ENCODE data around the gene RASAL1. TPM values are rescaled to one million over a fixed set of nuclear protein-coding genes. Genes with fewer than 3 reads are reported as not detected.

Gene RASAL1
- total and polyA plus RNA-seq, 10 donors: 0.13 to 1.7 (median 0.62) TPM; not detected in 2

- TF ChIP-seq CTCF (IDR thresholded peaks at IDR 0.05 in 8 of 11, conservative IDR thresholded peaks at IDR 0.05 in 3 of 11): no peak
- no peak for TF ChIP-seq POLR2AphosphoS5 (IDR thresholded peaks at IDR 0.05)
- TF ChIP-seq POLR2A (IDR thresholded peaks at IDR 0.05): no peak
- Histone ChIP-seq H3K9me3 (no peaks in the 10 kb centered on the region), H3K4me1 (peaks cover 0 to 30% (median 20%) of the 10 kb centered on the region in 6 donors), H3K4me3 (no peak overlapping the region), H3K36me3 (peaks cover 22 to 100% (median 96%) of the 10 kb centered on the region in 6 donors), H3K27ac (no peak overlapping the region), H3K27me3 (replicated peaks in 1 of 7) (no peaks in the 10 kb centered on the region)
- intact Hi-C loops (cut with DNase I; ENCODE audit: low total_unique reads): loop anchor here (5.0 kb wide), 1 partner anchor 124 kb away; no protein-coding TSS in a partner anchor
- DNase-seq: no peak
- 77 to 93% (median 85%) methylated on average over 9 of the region's 9 CpGs for WGBS, 5 donors
Observed at GRCh38 chr12:113171543-113171942, 36.0 kb upstream of the RASAL1 start.

- TF ChIP-seq CTCF (IDR thresholded peaks at IDR 0.05 in 8 of 11, conservative IDR thresholded peaks at IDR 0.05 in 3 of 11) (no peak), POLR2A (IDR thresholded peaks at IDR 0.05) (no peak), POLR2AphosphoS5 (IDR thresholded peaks at IDR 0.05) (no peak)
- intact Hi-C loops (cut with DNase I; ENCODE audit: low total_unique reads): loop anchor here (5.0 kb wide), 1 partner anchor 124 kb away; no protein-coding TSS in a partner anchor
- Histone ChIP-seq H3K36me3 (peaks cover 22 to 100% (median 96%) of the 10 kb centered on the region in 6 donors), H3K27me3 (replicated peaks in 1 of 7) (no peaks in the 10 kb centered on the region), H3K9me3 (no peaks in the 10 kb centered on the region), H3K4me1 (peaks cover 0 to 30% (median 20%) of the 10 kb centered on the region in 6 donors), H3K4me3 (no peak overlapping the region), H3K27ac (no peak overlapping the region)
- no peak for DNase-seq
- WGBS, 5 donors: 51 to 81% (median 76%) methylated on average over 4 of the region's 4 CpGs
Observed at GRCh38 chr12:113170926-113171325, 35.4 kb upstream of the RASAL1 start.

GRCh38 chr12:113170457-113170856 lies 34.9 kb upstream of the RASAL1 start:
- Histone ChIP-seq H3K27ac (no peak overlapping the region), H3K9me3 (no peaks in the 10 kb centered on the region), H3K4me1 (peaks cover 0 to 30% (median 20%) of the 10 kb centered on the region in 6 donors), H3K27me3 (replicated peaks in 1 of 7) (no peaks in the 10 kb centered on the region), H3K4me3 (no peak overlapping the region), H3K36me3 (peaks cover 24 to 100% (median 98%) of the 10 kb centered on the region in 6 donors)
- TF ChIP-seq CTCF (IDR thresholded peaks at IDR 0.05 in 8 of 11, conservative IDR thresholded peaks at IDR 0.05 in 3 of 11): no peak
- no peak for TF ChIP-seq POLR2AphosphoS5 (IDR thresholded peaks at IDR 0.05)
- no peak for TF ChIP-seq POLR2A (IDR thresholded peaks at IDR 0.05)
- intact Hi-C loops (cut with DNase I; ENCODE audit: low total_unique reads): loop anchor here (5.0 kb wide), 1 partner anchor 123 kb away; no protein-coding TSS in a partner anchor
- WGBS, 5 donors: 86 to 93% (median 90%) methylated on average over 5 of the region's 5 CpGs
- no peak for DNase-seq

GRCh38 chr12:113169697-113170096 lies 34.1 kb upstream of the RASAL1 start:
- intact Hi-C loops (cut with DNase I; ENCODE audit: low total_unique reads): loop anchor here (5.0 kb wide), 1 partner anchor 122 kb away; no protein-coding TSS in a partner anchor
- Histone ChIP-seq H3K27me3 (replicated peaks in 1 of 7) (no peaks in the 10 kb centered on the region), H3K36me3 (peaks cover 24 to 100% (median 100%) of the 10 kb centered on the region in 6 donors), H3K9me3 (no peaks in the 10 kb centered on the region), H3K27ac (no peak overlapping the region), H3K4me3 (no peak overlapping the region), H3K4me1 (peaks cover 0 to 28% (median 20%) of the 10 kb centered on the region in 6 donors)
- no peak for DNase-seq
- TF ChIP-seq POLR2AphosphoS5 (IDR thresholded peaks at IDR 0.05) (no peak), CTCF (IDR thresholded peaks at IDR 0.05 in 8 of 11, conservative IDR thresholded peaks at IDR 0.05 in 3 of 11) (no peak), POLR2A (IDR thresholded peaks at IDR 0.05) (no peak)
- WGBS, 5 donors: 95 to 98% (median 98%) methylated on average over 11 to 13 of the region's 13 CpGs
